ENCODE data around the gene DOHH. TPM values are rescaled to one million over a fixed set of nuclear protein-coding genes. Genes with fewer than 3 reads are reported as not detected.

DOHH gene
- total and polyA plus RNA-seq, 9 of the 15 experiments (the other 6 are each of a cell fraction or from before 2014, with no cell fraction given): 0.14 to 47.2 (median 5.1) TPM

- TF ChIP-seq POLR3A (IDR thresholded peaks at IDR 0.05; ENCODE audit: borderline replicate concordance, extremely low read depth, insufficient read depth, insufficient read length): no peak
- TF ChIP-seq CEBPB (tag; IDR thresholded peaks at IDR 0.05): no peak
- TF ChIP-seq TCFL5 (CRISPR knock-in tag; conservative IDR thresholded peaks at IDR 0.05): no peak
- TF ChIP-seq TAL1 (IDR thresholded peaks at IDR 0.05): peak; percentile 46; the same call in 1 of the 2 replicates
- TF ChIP-seq ZNF398 (CRISPR knock-in tag; IDR thresholded peaks at IDR 0.05): no peak
- TF ChIP-seq NCOR1 (IDR thresholded peaks at IDR 0.05): peak; percentile 61
- TF ChIP-seq PHF8 (IDR thresholded peaks at IDR 0.05; ENCODE audit: borderline replicate concordance, low read length): no peak
- peak; percentile 15 for TF ChIP-seq CCNT2 (IDR thresholded peaks at IDR 0.05; ENCODE audit: borderline replicate concordance, extremely low read depth, insufficient read length, low read depth, low read length)
- peak; percentile 19 to 63; a peak in 2 of 4 replicates for TF ChIP-seq RCOR1 (IDR thresholded peaks at IDR 0.05; ENCODE audit: borderline replicate concordance in 1 of 2, low read depth in 2 of 2, low read length in 2 of 2)
- no peak for TF ChIP-seq IRF1 (CRISPR knock-in tag; IDR thresholded peaks at IDR 0.05; ENCODE audit: borderline replicate concordance)
- TF ChIP-seq FUS (optimal IDR thresholded peaks at IDR 0.05; ENCODE audit: low read depth, low read length): no peak
- TF ChIP-seq ZNF584 (CRISPR knock-in tag; IDR thresholded peaks at IDR 0.05; ENCODE audit: low read depth): no peak
- 0 out of 4 replicates have a peak, but pooled peaks of 1 of the 2 experiments have one; percentile 34 for TF ChIP-seq ZNF639 (CRISPR knock-in tag; conservative IDR thresholded peaks at IDR 0.05 in 1 of 2, IDR thresholded peaks at IDR 0.05 in 1 of 2)
- no peak for TF ChIP-seq RB1 (IDR thresholded peaks at IDR 0.05; ENCODE audit: low read depth)
- TF ChIP-seq ZKSCAN3 (CRISPR knock-in tag; IDR thresholded peaks at IDR 0.05): no peak
- peak; percentile 69 for TF ChIP-seq TCF3 (CRISPR knock-in tag; IDR thresholded peaks at IDR 0.05)
- no peak for TF ChIP-seq ZNF76 (CRISPR knock-in tag; IDR thresholded peaks at IDR 0.05; ENCODE audit: borderline replicate concordance)
- TF ChIP-seq C11orf30 (IDR thresholded peaks at IDR 0.05; ENCODE audit: low read depth): peak; percentile 75
- 0 out of 2 replicates have a peak, but pooled peaks have one; percentile 19 for TF ChIP-seq DPF2 (IDR thresholded peaks at IDR 0.05)
- peak; percentile 89 for TF ChIP-seq CBFA2T3 (IDR thresholded peaks at IDR 0.05)
- no peak for TF ChIP-seq HOMEZ (CRISPR knock-in tag; IDR thresholded peaks at IDR 0.05)
- no peak for TF ChIP-seq ATF1 (CRISPR knock-in tag; IDR thresholded peaks at IDR 0.05)
- TF ChIP-seq ATF1 (tag; IDR thresholded peaks at IDR 0.05): 0 out of 2 replicates have a peak, but pooled peaks have one; percentile 30
These were observed 2.6 kb upstream of the DOHH start (continued) for GRCh38 chr19:3503036-3503572.
